IMR-90 (cell line): ENCODE measurements around the gene TSPAN16. TPM values are rescaled to one million over a fixed set of nuclear protein-coding genes. Genes with fewer than 3 reads are reported as not detected.

Source experiments
- ATAC-seq: fragments of 200-7000 bp; cut with Tn5 transposase; 2 replicates; pipeline ENCODE4 v1.9.1; 2020; ENCODE audit warnings: low read depth, mild to moderate bottlenecking, moderate library complexity
- BruUV-seq: library from RNA; stranded (reverse); fragments of 400-500 nt; replicated peaks from 2 replicates; lab custom pipeline; 2021; lab: Mats Ljungman, UMichigan
- CTCF ChIA-PET: fragments of 300-600 bp; formaldehyde crosslinking; extraction: SDS; loops from one replicate; lab custom pipeline; 2021; ENCODE audit warnings: antibody characterized with exemption; lab: Yijun Ruan, JAX
- POLR2A ChIA-PET: fragments of 300-600 bp; sonication (Branson Sonifier 250); formaldehyde crosslinking; loops from one replicate; lab custom pipeline; 2022; ENCODE audit warnings: antibody characterized with exemption; ENCODE audit not compliant: unreplicated experiment; lab: Charles Lee
- DNase-seq: peaks from one replicate; pipeline ENCODE4 v3.0.0; 2013
- H2AFZ ChIP-seq: replicated peaks from 2 replicates; pipeline ENCODE3; 2013; ENCODE audit warnings: low read length, mild to moderate bottlenecking; ENCODE audit not compliant: poor library complexity
- H2AK5ac ChIP-seq: 2 replicates; pipeline ENCODE4 v1.6.1; 2013; ENCODE audit warnings: low read depth, low read length, inconsistent platforms
- H2AK9ac ChIP-seq: replicated peaks from 2 replicates; pipeline ENCODE3; 2013; ENCODE audit warnings: mild to moderate bottlenecking, low read depth, low read length, moderate library complexity; ENCODE audit not compliant: poor library complexity
- H2BK120ac ChIP-seq: 2 replicates; pipeline ENCODE4 v1.6.1; 2013; ENCODE audit warnings: low read depth, low read length, inconsistent platforms
- H2BK15ac ChIP-seq: 3 replicates; pipeline ENCODE4 v1.6.1; 2013; ENCODE audit warnings: low read depth, low read length, inconsistent platforms
- H2BK20ac ChIP-seq: 2 replicates; pipeline ENCODE4 v1.6.1; 2013; ENCODE audit warnings: low read depth, mild to moderate bottlenecking, inconsistent platforms, low read length, moderate library complexity
- H2BK5ac ChIP-seq: 2 replicates; pipeline ENCODE4 v1.6.1; 2013; ENCODE audit warnings: mild to moderate bottlenecking, low read depth, low read length, inconsistent platforms; ENCODE audit not compliant: poor library complexity, severe bottlenecking
- H3K14ac ChIP-seq: replicated peaks from 2 replicates; pipeline ENCODE4 v1.6.1; 2013; ENCODE audit warnings: low read depth, low read length, inconsistent platforms
- H3K18ac ChIP-seq: 2 replicates; pipeline ENCODE4 v1.6.1; 2013; ENCODE audit warnings: low read depth, low read length, control low read depth
- H3K23ac ChIP-seq: 2 replicates; pipeline ENCODE4 v1.6.1; 2013; ENCODE audit warnings: low read depth, low read length, inconsistent platforms
- H3K27ac ChIP-seq: 2 replicates; pipeline ENCODE4 v1.5.1; 2013; ENCODE audit warnings: mild to moderate bottlenecking, control low read depth, low read length; ENCODE audit not compliant: insufficient read depth
- H3K27me3 ChIP-seq: 2 replicates; pipeline ENCODE4 v1.6.1; 2013; ENCODE audit warnings: low read length; ENCODE audit not compliant: control insufficient read depth, insufficient read depth
- H3K36me3 ChIP-seq: 2 replicates; pipeline ENCODE4 v1.6.1; 2013; ENCODE audit warnings: low read length, mixed read lengths; ENCODE audit not compliant: control insufficient read depth, insufficient read depth
- H3K4ac ChIP-seq: 2 replicates; pipeline ENCODE4 v1.6.1; 2013; ENCODE audit warnings: low read depth, low read length, inconsistent platforms
- H3K4me1 ChIP-seq: 2 replicates; pipeline ENCODE4 v1.6.1; 2013; ENCODE audit warnings: low read length, mixed read lengths; ENCODE audit not compliant: control insufficient read depth, insufficient read depth
- H3K4me2 ChIP-seq: 2 replicates; pipeline ENCODE4 v1.6.1; 2013; ENCODE audit warnings: low read depth, mild to moderate bottlenecking, control low read depth, low read length, moderate library complexity
- H3K4me3 ChIP-seq: 2 replicates; pipeline ENCODE4 v1.5.1; 2013; ENCODE audit warnings: low read depth, mild to moderate bottlenecking, control low read depth, low read length, moderate library complexity; ENCODE audit not compliant: insufficient read depth
- H3K56ac ChIP-seq: 2 replicates; pipeline ENCODE4 v1.6.1; 2013; ENCODE audit warnings: low read length, inconsistent platforms; ENCODE audit not compliant: insufficient read depth; ENCODE audit errors: extremely low read depth
- H3K79me1 ChIP-seq, 2 experiments: 2 replicates each; pipeline ENCODE4 v1.6.1; 2013; ENCODE audit warnings: low read length in 2 of 2, inconsistent platforms in 1 of 2, low read depth in 1 of 2
- H3K9ac ChIP-seq: 2 replicates; pipeline ENCODE4 v1.6.1; 2013; ENCODE audit warnings: low read depth, low read length, control low read depth
- H3K9me1 ChIP-seq: 2 replicates; pipeline ENCODE4 v1.6.1; 2013; ENCODE audit warnings: low read length, inconsistent platforms; ENCODE audit not compliant: insufficient read depth
- H3K9me3 ChIP-seq: 2 replicates; pipeline ENCODE4 v1.6.1; 2013; ENCODE audit warnings: low read length; ENCODE audit not compliant: control insufficient read depth, insufficient read depth
- H4K20me1 ChIP-seq: 2 replicates; pipeline ENCODE4 v1.6.1; 2013; ENCODE audit warnings: low read length, inconsistent platforms; ENCODE audit not compliant: insufficient read depth
- H4K5ac ChIP-seq: 2 replicates; pipeline ENCODE4 v1.6.1; 2013; ENCODE audit warnings: mild to moderate bottlenecking, low read depth, low read length, control low read depth
- H4K8ac ChIP-seq, 2 experiments: 2 replicates each; pipeline ENCODE4 v1.6.1; 2013; ENCODE audit warnings: low read depth in 2 of 2, low read length in 2 of 2, control low read depth in 1 of 2, inconsistent platforms in 1 of 2
- H4K91ac ChIP-seq: 2 replicates; pipeline ENCODE4 v1.6.1; 2013; ENCODE audit warnings: low read depth, low read length, inconsistent platforms; ENCODE audit not compliant: insufficient read depth
- BHLHE40 ChIP-seq: fragments of 150-350 bp; IDR thresholded peaks from 2 replicates; pipeline ENCODE4 v1.6.1; 2016; ENCODE audit warnings: mild to moderate bottlenecking, low read depth, low read length
- CHD1 ChIP-seq: IDR thresholded peaks from 2 replicates; pipeline ENCODE4 v1.6.1; 2012; ENCODE audit warnings: low read depth, low read length, improper control_type of control experiment
- WGBS, 2 experiments: methylation state at CpG; one replicate each; pipeline versions ENCODE4 v1.1.5 to v1.1.7; 2013; ENCODE audit warnings: missing lambda C conversion rate in 2 of 2; ENCODE audit not compliant: insufficient read length in 1 of 2; ENCODE audit errors: extremely low coverage in 2 of 2; 5-methylcytosine and 5-hydroxymethylcytosine counted together
- dilution Hi-C: fragments of 300-500 bp; cut with HindIII; formaldehyde crosslinking; loops from one replicate; pipeline ENCODE4 v1.14.3; 2018; ENCODE audit warnings: low sequenced_read_pairs; ENCODE audit not compliant: unreplicated experiment
- in situ Hi-C: fragments of 300-500 bp; cut with MboI; formaldehyde crosslinking; loops from 3 replicates; pipeline ENCODE4 v1.14.3; 2019; ENCODE audit warnings: low sequenced_read_pairs, inconsistent platforms, mixed read lengths
- intact Hi-C: fragments of 100-400 bp; cut with micrococcal nuclease; formaldehyde crosslinking; loops from 2 replicates; pipeline ENCODE4 v1.10.0; 2022
- polyA plus RNA-seq, 3 experiments: library from polyadenylated mRNA; depleted of rRNA; stranded (reverse); fragments of >200 nt; gene quantifications; 2 replicates each; pipeline ENCODE4 v1.2.3, GENCODE V29; 2012; ENCODE audit warnings: low replicate concordance in 1 of 3
- total RNA-seq: library from RNA; depleted of rRNA; stranded (reverse); fragments of >200 nt; gene quantifications from 2 replicates; pipeline ENCODE4 v1.2.3, GENCODE V29; 2012

The TSPAN16 gene
- total and polyA plus RNA-seq, 2 of the 4 experiments (the other 2 are of a cell fraction): not detected

DNA sequence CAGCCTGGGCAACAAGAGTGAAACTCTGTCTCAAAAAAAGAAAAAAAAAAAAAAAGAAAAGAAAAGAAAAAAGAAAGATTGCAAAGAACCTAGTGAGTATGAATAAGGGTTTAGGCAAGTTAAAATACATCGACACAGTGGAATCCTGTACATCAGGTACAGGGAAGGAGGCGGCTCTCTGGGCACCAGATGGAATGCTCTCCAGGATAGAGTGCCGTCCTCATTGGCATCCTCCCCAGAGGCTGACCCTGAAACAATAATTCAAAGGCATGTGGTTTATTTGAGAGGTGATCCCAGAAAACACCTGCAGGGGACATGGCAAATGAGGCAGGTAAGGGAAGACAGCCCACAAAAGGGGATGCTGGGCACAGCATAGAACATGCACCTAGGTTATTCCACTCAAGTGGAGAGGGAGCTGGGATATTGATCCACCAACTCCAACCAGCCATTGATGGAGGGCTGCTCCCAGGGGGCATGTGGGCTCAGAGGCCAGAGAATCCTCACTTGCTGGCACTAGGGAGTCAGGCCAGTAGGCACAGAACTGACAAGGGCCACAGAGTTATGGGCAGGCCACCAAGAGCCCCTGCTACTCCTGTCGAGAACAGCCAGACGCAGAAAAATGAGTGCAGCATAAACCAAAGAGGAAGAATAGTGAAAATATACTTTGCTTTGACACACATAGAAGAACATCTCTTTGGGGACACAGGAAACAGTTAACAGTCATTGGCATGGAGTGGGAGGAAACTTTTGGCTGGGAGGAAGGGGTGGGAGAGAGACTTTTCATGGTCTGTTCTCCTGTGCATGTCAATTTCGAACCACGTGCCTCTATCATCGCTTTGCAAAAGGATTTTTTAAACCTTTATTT, 4.2 kb downstream of the TSPAN16 start:
- Histone ChIP-seq H4K8ac (no peak overlapping the region), H2AK5ac (no peak overlapping the region), H4K91ac (no peak overlapping the region), H3K4ac (no peak overlapping the region), H3K23ac (no peak overlapping the region), H3K18ac (no peak overlapping the region), H2BK5ac (no peak overlapping the region), H3K4me1 (no peaks in the 10 kb centered on the region), H3K79me1 (no peaks in the 10 kb centered on the region), H2BK20ac (no peak overlapping the region), H3K9me1 (no peaks in the 10 kb centered on the region), H2AK9ac (no peak overlapping the region), H2AFZ (no peak overlapping the region), H4K5ac (no peak overlapping the region), H3K4me3 (no peak overlapping the region), H2BK120ac (no peak overlapping the region), H3K56ac (no peak overlapping the region), H2BK15ac (no peak overlapping the region), H3K27me3 (peaks cover 13% of the 10 kb centered on the region; the same call in 1 of the 2 replicates), H3K4me2 (no peak overlapping the region), H3K9ac (no peak overlapping the region), H3K9me3 (no peaks in the 10 kb centered on the region), H3K36me3 (no peaks in the 10 kb centered on the region), H3K27ac (no peak overlapping the region), H3K14ac (no peak overlapping the region), H4K20me1 (no peaks in the 10 kb centered on the region)
- TF ChIP-seq BHLHE40: no peak
- no peak for TF ChIP-seq CHD1
- in situ Hi-C loops (loop anchor here (10.0 kb wide), 1 partner anchor 175 kb away; no protein-coding TSS in a partner anchor), dilution Hi-C loops (no loop called here), intact Hi-C loops (no loop called here)
- WGBS, 2 experiments: 100% methylated on average over 2 of the region's 8 CpGs; no CpG with 5 or more reads in 1 of the 2 experiments
- no TSS peak for BruUV-seq
- ChIA-PET CTCF (no interaction called here), POLR2A (no interaction called here)
- no peak for ATAC-seq
- DNase-seq: no peak
